Cardiac muscle cell (in vitro differentiated cells and primary cell): ENCODE measurements around the gene KAZN. TPM values are rescaled to one million over a fixed set of nuclear protein-coding genes. Genes with fewer than 3 reads are reported as not detected.

Experiments used
- DNase-seq, 2 donors: peaks; one replicate each; pipeline versions ENCODE4 v3.0.0 to v3.0.0-alpha.2; 2010 to 2017; ENCODE audit warnings: low read depth in 1 of 2, low spot score in 1 of 2
- H3K27ac ChIP-seq: fragments of 200-600 bp; sonication (generic); 2 replicates; pipeline ENCODE4 v1.5.1; 2016
- H3K27me3 ChIP-seq: fragments of 200-600 bp; sonication (generic); 2 replicates; pipeline ENCODE4 v1.6.0; 2016; ENCODE audit warnings: control low read depth
- H3K36me3 ChIP-seq: fragments of 200-600 bp; sonication (generic); 2 replicates; pipeline ENCODE4 v1.5.1; 2016; ENCODE audit warnings: control low read depth
- H3K4me1 ChIP-seq: fragments of 200-600 bp; sonication (generic); 2 replicates; pipeline ENCODE4 v1.8.1; 2017; ENCODE audit warnings: low read depth, mild to moderate bottlenecking, mixed run types
- H3K4me3 ChIP-seq: fragments of 200-600 bp; sonication (generic); 2 replicates; pipeline ENCODE4 v1.5.1; 2016; ENCODE audit warnings: mild to moderate bottlenecking
- H3K9me3 ChIP-seq: fragments of 200-600 bp; sonication (generic); 2 replicates; pipeline ENCODE4 v1.5.1; 2017; ENCODE audit warnings: low read depth, mild to moderate bottlenecking, control low read depth
- polyA plus RNA-seq: library from polyadenylated mRNA; unstranded; fragments of >200 nt; fragmentation: Nextera tagmentation; extraction: Ambion mirVana; gene quantifications from 2 replicates; pipeline ENCODE4 v1.2.1, GENCODE V29; 2016
- total RNA-seq: library from RNA; depleted of rRNA; stranded (reverse); fragments of >200 nt; gene quantifications from 2 replicates; pipeline ENCODE4 v1.2.3, GENCODE V29; 2016
- TF ChIP-seq, protein P1 (sequence below): IDR thresholded peaks from 2 replicates; pipeline ENCODE4 v1.5.1; 2012; ENCODE audit warnings: low read depth, mild to moderate bottlenecking, low read length

The KAZN gene
- total and polyA plus RNA-seq, 2 experiments from 2014 or later, result 17.5 to 26.9 TPM

DNA sequence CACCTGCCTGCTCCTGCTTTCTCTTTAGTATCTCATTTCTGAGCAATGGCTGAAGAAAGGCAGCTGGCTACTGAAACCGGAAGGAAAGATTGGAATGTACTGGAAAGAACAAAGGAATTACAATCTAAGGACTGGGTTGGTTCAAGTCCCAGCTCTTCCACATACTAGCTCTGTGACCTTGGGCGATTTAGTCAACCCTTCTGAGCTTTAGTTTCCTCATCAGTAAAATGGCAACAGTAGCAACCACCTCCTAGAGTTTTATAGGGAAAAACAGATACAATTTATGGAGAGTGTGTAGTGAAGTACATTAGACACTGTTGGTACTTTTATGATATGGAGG lies 158.8 kb downstream of the KAZN start:
- Histone ChIP-seq H3K27me3 (no peaks in the 10 kb centered on the region), H3K4me1 (peaks cover 27% of the 10 kb centered on the region), H3K9me3 (no peaks in the 10 kb centered on the region), H3K27ac (peak overlapping the region; percentile 58), H3K4me3 (no peak overlapping the region), H3K36me3 (no peaks in the 10 kb centered on the region)
- no peak for DNase-seq
- TF ChIP-seq, protein P1, sequence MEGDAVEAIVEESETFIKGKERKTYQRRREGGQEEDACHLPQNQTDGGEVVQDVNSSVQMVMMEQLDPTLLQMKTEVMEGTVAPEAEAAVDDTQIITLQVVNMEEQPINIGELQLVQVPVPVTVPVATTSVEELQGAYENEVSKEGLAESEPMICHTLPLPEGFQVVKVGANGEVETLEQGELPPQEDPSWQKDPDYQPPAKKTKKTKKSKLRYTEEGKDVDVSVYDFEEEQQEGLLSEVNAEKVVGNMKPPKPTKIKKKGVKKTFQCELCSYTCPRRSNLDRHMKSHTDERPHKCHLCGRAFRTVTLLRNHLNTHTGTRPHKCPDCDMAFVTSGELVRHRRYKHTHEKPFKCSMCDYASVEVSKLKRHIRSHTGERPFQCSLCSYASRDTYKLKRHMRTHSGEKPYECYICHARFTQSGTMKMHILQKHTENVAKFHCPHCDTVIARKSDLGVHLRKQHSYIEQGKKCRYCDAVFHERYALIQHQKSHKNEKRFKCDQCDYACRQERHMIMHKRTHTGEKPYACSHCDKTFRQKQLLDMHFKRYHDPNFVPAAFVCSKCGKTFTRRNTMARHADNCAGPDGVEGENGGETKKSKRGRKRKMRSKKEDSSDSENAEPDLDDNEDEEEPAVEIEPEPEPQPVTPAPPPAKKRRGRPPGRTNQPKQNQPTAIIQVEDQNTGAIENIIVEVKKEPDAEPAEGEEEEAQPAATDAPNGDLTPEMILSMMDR, result no peak

GRCh38 chr1:14759042-14759818 lies 160.7 kb downstream of the KAZN start:
- H3K27me3 ChIP-seq, result no peaks in the 10 kb centered on the region
- peak in 1 of 2 donors; percentile 29 for DNase-seq
- peaks cover 27% of the 10 kb centered on the region for H3K4me1 ChIP-seq
- TF ChIP-seq, protein P1, result no peak
- H3K9me3 ChIP-seq, result no peaks in the 10 kb centered on the region
- H3K36me3 ChIP-seq, result no peaks in the 10 kb centered on the region
- no peak overlapping the region for H3K4me3 ChIP-seq
- no peak overlapping the region for H3K27ac ChIP-seq

DNA sequence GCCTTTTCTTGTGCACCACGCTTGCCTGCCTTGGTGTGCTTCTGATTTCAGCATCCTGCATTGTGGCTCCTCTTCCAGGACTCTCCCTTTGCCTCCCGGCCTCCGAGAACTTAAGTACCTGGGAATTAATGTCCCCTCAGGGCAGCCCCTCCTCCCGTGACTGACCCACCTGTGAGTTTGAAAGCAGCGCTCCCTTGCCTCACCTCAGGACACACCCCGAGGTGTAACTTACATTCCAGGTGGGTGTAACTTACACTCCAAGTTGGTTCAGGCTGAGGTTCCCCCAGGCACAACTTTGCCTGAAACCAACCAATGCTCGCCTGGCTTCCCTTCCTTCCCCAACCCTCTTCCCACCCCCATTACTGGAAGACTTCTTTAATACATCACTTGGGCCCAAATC lies 161.4 kb downstream of the KAZN start:
- TF ChIP-seq, protein P1, result no peak
- Histone ChIP-seq H3K9me3 (no peaks in the 10 kb centered on the region), H3K4me1 (peaks cover 27% of the 10 kb centered on the region), H3K27ac (no peak overlapping the region), H3K27me3 (no peaks in the 10 kb centered on the region), H3K36me3 (no peaks in the 10 kb centered on the region), H3K4me3 (no peak overlapping the region)
- no peak for DNase-seq

GRCh38 chr1:14760780-14761179 lies 162.3 kb downstream of the KAZN start:
- peaks cover 20% of the 10 kb centered on the region for H3K4me1 ChIP-seq
- no peak overlapping the region for H3K27ac ChIP-seq
- H3K9me3 ChIP-seq, result no peaks in the 10 kb centered on the region
- no peaks in the 10 kb centered on the region for H3K36me3 ChIP-seq
- H3K27me3 ChIP-seq, result no peaks in the 10 kb centered on the region
- TF ChIP-seq, protein P1, result no peak
- H3K4me3 ChIP-seq, result no peak overlapping the region
- DNase-seq, result no peak

DNA sequence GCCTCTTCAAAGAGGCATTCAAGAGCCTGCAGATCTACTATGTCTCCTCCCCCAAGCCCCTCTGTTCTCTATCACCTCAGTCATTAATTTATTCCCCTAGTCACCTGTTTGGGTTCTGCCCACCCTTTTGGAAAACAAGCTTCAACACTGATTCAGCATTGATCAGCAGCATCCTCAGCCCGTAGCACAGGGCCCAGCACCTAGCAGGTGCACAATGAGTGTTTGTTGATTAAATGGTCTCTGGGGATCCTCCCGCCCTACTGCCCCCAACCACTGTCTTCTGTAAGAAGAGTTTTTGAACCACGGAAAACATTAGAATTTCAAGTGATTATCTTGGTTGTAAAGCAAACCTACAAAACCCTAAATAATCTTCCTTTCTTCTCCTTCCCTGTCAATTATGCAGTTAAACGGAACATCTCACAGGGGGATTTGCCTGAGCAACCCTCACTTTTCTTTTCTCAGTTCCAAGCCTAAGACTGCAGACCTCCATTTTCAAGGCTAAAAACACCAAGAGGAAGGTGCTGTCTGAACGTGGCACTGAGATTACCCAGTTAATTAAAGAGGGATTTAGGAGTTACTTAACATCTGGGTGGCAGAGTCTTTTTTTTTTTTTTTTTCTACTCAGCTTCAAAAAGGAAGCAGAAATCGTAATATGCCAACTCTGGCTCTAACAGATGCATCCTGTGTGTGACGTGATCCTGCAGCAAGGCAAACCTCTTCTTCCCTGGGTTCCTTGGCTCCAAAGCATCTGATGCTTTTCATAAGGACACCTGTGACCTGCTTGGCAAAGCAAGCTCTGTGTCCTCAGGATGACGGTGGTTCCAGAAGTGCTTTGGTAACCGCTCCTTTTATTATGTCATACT lies 163.0 kb downstream of the KAZN start:
- H3K9me3 ChIP-seq, result no peaks in the 10 kb centered on the region
- H3K36me3 ChIP-seq, result no peaks in the 10 kb centered on the region
- H3K4me1 ChIP-seq, result peaks cover 13% of the 10 kb centered on the region
- no peaks in the 10 kb centered on the region for H3K27me3 ChIP-seq
- no peak overlapping the region for H3K27ac ChIP-seq
- H3K4me3 ChIP-seq, result no peak overlapping the region
- DNase-seq, result no peak
- TF ChIP-seq, protein P1, result no peak
